GM23338 (cell line): ENCODE measurements around the gene TRIM39. TPM values are rescaled to one million over a fixed set of nuclear protein-coding genes. Genes with fewer than 3 reads are reported as not detected.

Experiments used
- ATAC-seq: fragments of 200-7000 bp; cut with Tn5 transposase; 3 replicates; pipeline ENCODE4 v1.9.1; 2020
- DNase-seq: peaks from one replicate; pipeline ENCODE4 v3.0.0-alpha.2; 2015; ENCODE audit warnings: low spot score
- H2AFZ ChIP-seq: fragments of 200-600 bp; sonication (generic); 2 replicates; pipeline ENCODE4 v1.8.0; 2016; ENCODE audit warnings: antibody characterized with exemption, mild to moderate bottlenecking, moderate library complexity
- H3F3A ChIP-seq: fragments of 200-600 bp; sonication (generic); replicated peaks from 2 replicates; pipeline ENCODE4 v1.8.0; 2017; ENCODE audit warnings: antibody characterized with exemption, mixed run types, low read depth
- H3K27ac ChIP-seq: fragments of 200-600 bp; sonication (generic); 2 replicates; pipeline ENCODE4 v1.6.1; 2016; ENCODE audit warnings: low read depth
- H3K27me3 ChIP-seq: fragments of 200-600 bp; sonication (generic); 2 replicates; pipeline ENCODE4 v1.8.0; 2016; ENCODE audit warnings: mild to moderate bottlenecking, mixed run types, moderate library complexity; ENCODE audit not compliant: insufficient read depth
- H3K36me3 ChIP-seq: fragments of 200-600 bp; sonication (generic); 2 replicates; pipeline ENCODE4 v1.8.0; 2016; ENCODE audit warnings: mild to moderate bottlenecking; ENCODE audit not compliant: insufficient read depth
- H3K4me1 ChIP-seq: fragments of 200-600 bp; sonication (generic); 2 replicates; pipeline ENCODE4 v1.8.0; 2016; ENCODE audit warnings: mild to moderate bottlenecking, moderate library complexity; ENCODE audit not compliant: insufficient read depth
- H3K4me2 ChIP-seq: fragments of 200-600 bp; sonication (generic); 2 replicates; pipeline ENCODE4 v1.7.1; 2017; ENCODE audit warnings: mixed run types
- H3K4me3 ChIP-seq: fragments of 200-600 bp; sonication (generic); 2 replicates; pipeline ENCODE4 v1.6.1; 2016; ENCODE audit warnings: mixed run types
- H3K79me2 ChIP-seq: fragments of 200-600 bp; sonication (generic); replicated peaks from 2 replicates; pipeline ENCODE4 v1.8.0; 2017; ENCODE audit warnings: mild to moderate bottlenecking; ENCODE audit not compliant: insufficient read depth
- H3K9me2 ChIP-seq: fragments of 200-600 bp; sonication (generic); 2 replicates; pipeline ENCODE4 v1.8.0; 2017; ENCODE audit not compliant: insufficient read depth
- H4K20me1 ChIP-seq: fragments of 200-600 bp; sonication (generic); replicated peaks from 2 replicates; pipeline ENCODE4 v1.8.0; 2017; ENCODE audit warnings: mild to moderate bottlenecking; ENCODE audit not compliant: insufficient read depth
- H3K27ac Mint-ChIP-seq: 2 replicates; pipeline ENCODE4 v1.8.0; 2020; ENCODE audit warnings: inconsistent platforms, mild to moderate bottlenecking, moderate library complexity, mixed read lengths
- H3K27me3 Mint-ChIP-seq: 3 replicates; pipeline ENCODE4 v1.8.0; 2022; ENCODE audit warnings: low read depth, mild to moderate bottlenecking, moderate library complexity, mixed read lengths, inconsistent platforms; ENCODE audit not compliant: insufficient read depth, poor library complexity
- H3K36me3 Mint-ChIP-seq: 3 replicates; pipeline ENCODE4 v1.8.0; 2021; ENCODE audit warnings: low read depth, mild to moderate bottlenecking, inconsistent platforms, moderate library complexity, mixed read lengths
- H3K4me1 Mint-ChIP-seq: 3 replicates; pipeline ENCODE4 v1.8.0; 2020; ENCODE audit warnings: mild to moderate bottlenecking, inconsistent platforms, mixed read lengths
- H3K4me3 Mint-ChIP-seq: 3 replicates; pipeline ENCODE4 v1.8.0; 2021; ENCODE audit warnings: moderate library complexity, mild to moderate bottlenecking, inconsistent platforms, mixed read lengths
- H3K9me3 Mint-ChIP-seq: 3 replicates; pipeline ENCODE4 v1.8.0; 2020; ENCODE audit warnings: moderate library complexity, mild to moderate bottlenecking, inconsistent platforms, mixed read lengths
- CREB1 ChIP-seq: fragments of 250-450 bp; sonication (Bioruptor Pico); IDR thresholded peaks from 2 replicates; pipeline ENCODE4 v1.5.0; 2020; ENCODE audit warnings: low read depth, mild to moderate bottlenecking, moderate library complexity
- CTCF ChIP-seq, 2 experiments: fragments of 200-600 bp in 1 of 2; sonication (generic) in 1 of 2; conservative IDR thresholded peaks; 2 replicates each; pipeline versions ENCODE4 v1.5.1 to v1.6.1; 2016 to 2017; ENCODE audit warnings: antibody characterized with exemption in 2 of 2, low read depth in 2 of 2, mild to moderate bottlenecking in 2 of 2, moderate library complexity in 1 of 2
- ETS1 ChIP-seq: IDR thresholded peaks from 2 replicates; pipeline ENCODE4 v1.6.1; 2016; ENCODE audit warnings: antibody characterized with exemption
- EZH2 ChIP-seq: fragments of 200-600 bp; sonication (generic); IDR thresholded peaks from one replicate; pipeline ENCODE4 v1.8.0; 2017; ENCODE audit warnings: antibody characterized with exemption, mild to moderate bottlenecking, low read depth; ENCODE audit not compliant: unreplicated experiment
- REST ChIP-seq: IDR thresholded peaks from one replicate; pipeline ENCODE4 v1.6.1; 2018; ENCODE audit warnings: antibody characterized with exemption; ENCODE audit not compliant: unreplicated experiment
- STAT1 ChIP-seq: IDR thresholded peaks from one replicate; pipeline ENCODE4 v1.6.1; 2016; ENCODE audit warnings: antibody characterized with exemption; ENCODE audit not compliant: unreplicated experiment
- ZNF114 ChIP-seq: fragments of 250-450 bp; sonication (Bioruptor Pico); IDR thresholded peaks from 2 replicates; pipeline ENCODE4 v1.5.0; 2020; ENCODE audit warnings: mild to moderate bottlenecking, moderate library complexity
- ZNF331 ChIP-seq: fragments of 250-450 bp; sonication (Bioruptor Pico); IDR thresholded peaks from 2 replicates; pipeline ENCODE4 v1.5.0; 2020; ENCODE audit warnings: low read depth, mild to moderate bottlenecking, moderate library complexity
- polyA plus RNA-seq: library from polyadenylated mRNA; unstranded; fragments of >200 nt; fragmentation: Nextera tagmentation; extraction: Ambion mirVana; gene quantifications from 2 replicates; pipeline ENCODE4 v1.2.1, GENCODE V29; 2016
- total RNA-seq: library from RNA; depleted of rRNA; stranded (reverse); fragments of >200 nt; shearing (Covaris generic); gene quantifications from 2 replicates; pipeline ENCODE4 v1.2.3, GENCODE V29; 2014

Gene TRIM39
- total and polyA plus RNA-seq, 2 experiments from 2014 or later, result 5.4 to 19.2 TPM

GRCh38 chr6:30322527-30323501 lies 3.9 kb upstream of the TRIM39 start:
- no peak for DNase-seq
- H3F3A ChIP-seq, result no peaks in the 10 kb centered on the region
- H2AFZ ChIP-seq, result no peak overlapping the region
- Mint-ChIP-seq H3K4me1 (peaks cover 68% of the 10 kb centered on the region), H3K27me3 (peaks cover 18% of the 10 kb centered on the region), H3K4me3 (peak overlapping the region; percentile 65), H3K36me3 (peaks cover 24% of the 10 kb centered on the region; the same call in 2 of the 3 replicates), H3K27ac (peak overlapping the region; percentile 95), H3K9me3 (no peaks in the 10 kb centered on the region)
- peaks cover 62% of the 10 kb centered on the region for H3K4me1 ChIP-seq
- peak overlapping the region; percentile 39 for H3K4me3 ChIP-seq
- H3K27ac ChIP-seq, result peak overlapping the region; percentile 96
- H4K20me1 ChIP-seq, result peaks cover 15% of the 10 kb centered on the region
- peak overlapping the region; percentile 77 for H3K4me2 ChIP-seq
- ATAC-seq, result no peak
- H3K79me2 ChIP-seq, result peaks cover 84% of the 10 kb centered on the region
- H3K27me3 ChIP-seq, result no peaks in the 10 kb centered on the region
- TF ChIP-seq REST (no peak), ZNF331 (no peak), CTCF (conservative IDR thresholded peaks at IDR 0.05; ENCODE audit: low read depth in 2 of 2) (no peak), CREB1 (no peak), EZH2 (no peak), ZNF114 (CRISPR knock-in tag) (no peak), ETS1 (no peak), STAT1 (no peak)
- H3K36me3 ChIP-seq, result no peaks in the 10 kb centered on the region
- no peaks in the 10 kb centered on the region for H3K9me2 ChIP-seq
